HG03442 (cell line): ENCODE data around the gene PSMD7.
"Not testable (repeated sequence)": the region's sequence is repeated elsewhere in the genome, so short reads cannot be mapped to it uniquely, and the experiment has no call there.

Source experiments
- ATAC-seq: cut with Tn5 transposase; IDR thresholded peaks from one replicate; pipeline ENCODE4 v1.9.1; 2021; ENCODE audit warnings: mild to moderate bottlenecking, moderate library complexity; ENCODE audit not compliant: unreplicated experiment

The PSMD7 gene

DNA sequence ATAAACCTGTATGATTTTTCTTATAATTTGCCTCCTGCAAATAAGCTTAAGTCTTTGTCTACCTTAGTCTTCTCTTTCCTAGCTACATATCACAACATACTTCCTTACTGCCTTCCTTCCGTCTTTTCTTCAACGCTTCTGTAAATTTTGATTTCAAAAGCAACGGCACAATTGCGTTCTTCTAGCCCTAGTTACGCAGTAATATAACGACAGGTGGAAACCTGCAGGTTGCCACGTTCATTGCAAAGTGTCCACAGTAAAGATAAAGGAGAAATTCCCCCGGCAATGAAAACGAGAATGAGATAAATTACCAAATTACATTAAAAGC, 546 bp upstream of the PSMD7 start:
- ATAC-seq: peak; percentile 4

- ATAC-seq: peak; percentile 35
These were observed 591 bp downstream of the PSMD7 start for GRCh38 chr16:74297145-74297665.

DNA sequence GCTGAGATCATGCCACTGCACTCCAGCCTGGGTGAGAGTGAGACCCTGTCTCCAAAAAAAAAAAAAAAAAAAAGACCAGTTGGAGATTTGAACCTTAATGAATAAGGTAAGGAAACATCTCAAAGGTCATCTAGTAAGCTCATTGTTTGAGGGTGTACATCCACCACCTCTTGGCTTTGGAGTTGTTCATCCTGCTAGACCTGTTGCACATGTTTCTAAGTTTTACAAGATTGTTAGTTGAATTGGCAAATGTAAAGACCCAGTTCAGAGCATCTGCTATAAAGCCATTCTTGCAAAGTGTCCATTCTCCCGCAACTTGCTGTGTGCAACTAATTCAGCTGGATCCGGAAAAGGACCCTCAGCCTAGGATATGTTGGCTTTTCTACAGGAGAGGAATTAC, 1.5 kb downstream of the PSMD7 start:
- no peak for ATAC-seq

DNA sequence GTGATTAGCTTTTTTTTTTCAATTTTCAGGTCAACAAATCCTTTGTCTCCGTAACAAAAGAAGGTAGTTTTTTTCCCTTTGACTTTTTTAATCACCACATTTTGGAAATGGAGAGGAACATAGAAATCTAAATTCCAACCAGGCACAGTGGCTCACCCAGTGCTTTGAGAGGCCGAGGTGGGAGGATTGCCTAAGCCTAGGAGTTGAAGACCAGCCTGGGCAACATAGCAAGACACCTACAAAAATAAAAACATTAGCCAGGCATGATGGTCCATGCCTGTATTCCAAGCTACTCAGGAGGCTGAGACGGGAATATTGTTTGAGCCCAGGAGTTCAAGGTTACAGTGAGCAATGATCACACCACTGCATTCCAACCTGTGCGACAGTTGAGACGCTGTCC, 5.7 kb downstream of the PSMD7 start:
- ATAC-seq: no peak

- no peak for ATAC-seq
These were observed 7.7 kb downstream of the PSMD7 start for GRCh38 chr16:74304164-74304834.

- ATAC-seq: no peak
These were observed 8.2 kb downstream of the PSMD7 start for GRCh38 chr16:74304835-74305176.

- ATAC-seq: no peak
These were observed 8.7 kb downstream of the PSMD7 start for GRCh38 chr16:74305281-74305680.

GRCh38 chr16:74305978-74306784, 9.6 kb downstream of the PSMD7 start:
- ATAC-seq: no peak

DNA sequence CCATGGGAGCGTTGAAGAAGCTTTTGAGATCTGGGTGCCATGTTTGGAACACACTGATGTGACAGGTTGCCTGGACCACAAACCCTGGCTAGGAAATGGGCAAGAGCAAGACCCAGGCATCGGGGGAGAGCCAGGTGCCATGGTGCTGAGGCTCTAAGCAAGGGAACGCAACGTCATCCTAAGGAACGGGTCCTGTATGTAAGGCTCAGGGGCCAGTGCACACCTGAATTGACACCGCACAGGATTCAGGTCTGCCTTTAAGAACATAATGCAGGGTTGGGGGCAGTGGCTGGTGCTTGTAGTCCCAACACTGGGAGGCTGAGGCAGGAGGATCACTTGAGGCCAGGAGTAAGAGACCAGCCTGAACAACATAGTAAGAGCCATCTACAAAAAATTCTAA, 10.8 kb downstream of the PSMD7 start:
- no peak for ATAC-seq

GRCh38 chr16:74309789-74310781, 13.5 kb downstream of the PSMD7 start:
- no peak for ATAC-seq

- no peak for ATAC-seq
These were observed 18.4 kb downstream of the PSMD7 start for GRCh38 chr16:74315059-74315458.

DNA sequence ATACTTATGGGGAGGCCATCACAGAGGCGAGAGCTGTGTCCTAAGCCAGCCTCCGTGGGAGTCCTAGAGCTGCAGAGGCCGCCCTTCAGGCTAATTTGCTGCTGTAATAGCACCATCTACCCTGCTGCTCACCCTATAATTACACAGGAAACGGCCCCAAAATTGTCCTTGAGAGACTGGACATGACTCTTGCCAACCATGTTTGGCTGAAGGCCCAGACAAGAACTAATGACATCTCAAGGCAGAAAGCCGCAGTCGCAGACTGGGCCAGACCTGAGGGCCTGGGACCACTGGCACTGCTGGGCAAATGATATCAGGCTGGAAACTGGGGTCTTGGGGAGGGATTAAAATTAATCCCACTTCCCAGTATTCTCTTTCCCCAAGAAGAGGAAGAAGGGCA, 24.1 kb downstream of the PSMD7 start:
- ATAC-seq: no peak

- ATAC-seq: no peak
These were observed 24.7 kb downstream of the PSMD7 start for GRCh38 chr16:74321356-74321755.

- no peak for ATAC-seq
These were observed 25.7 kb downstream of the PSMD7 start for GRCh38 chr16:74322301-74322710.

DNA sequence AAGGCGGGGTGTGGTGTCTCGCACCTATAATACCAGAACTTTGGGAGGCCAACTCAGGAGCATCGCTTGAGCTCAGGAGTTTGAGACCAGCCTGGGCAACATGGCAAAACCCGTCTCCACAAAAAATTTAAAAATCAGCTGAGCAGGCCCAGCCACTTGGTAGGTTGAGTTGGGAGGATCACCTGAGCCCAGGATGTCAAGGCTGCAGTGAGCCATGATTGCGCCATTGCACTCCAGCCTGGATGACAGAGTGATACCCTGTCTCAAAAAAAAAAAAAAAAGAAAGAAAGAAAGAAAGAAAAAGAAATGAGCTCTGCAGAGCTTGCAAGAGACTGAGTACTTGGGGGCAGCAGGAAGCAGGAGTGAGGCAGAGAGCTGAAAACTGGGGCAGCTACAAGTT, 28.2 kb downstream of the PSMD7 start:
- not testable (repeated sequence) for ATAC-seq

GRCh38 chr16:74325641-74326040, 29.0 kb downstream of the PSMD7 start:
- ATAC-seq: no peak

- not testable (repeated sequence) for ATAC-seq
These were observed 31.7 kb downstream of the PSMD7 start for GRCh38 chr16:74328346-74328745.

- ATAC-seq: not testable (repeated sequence)
These were observed 35.9 kb downstream of the PSMD7 start for GRCh38 chr16:74332469-74332868.

DNA sequence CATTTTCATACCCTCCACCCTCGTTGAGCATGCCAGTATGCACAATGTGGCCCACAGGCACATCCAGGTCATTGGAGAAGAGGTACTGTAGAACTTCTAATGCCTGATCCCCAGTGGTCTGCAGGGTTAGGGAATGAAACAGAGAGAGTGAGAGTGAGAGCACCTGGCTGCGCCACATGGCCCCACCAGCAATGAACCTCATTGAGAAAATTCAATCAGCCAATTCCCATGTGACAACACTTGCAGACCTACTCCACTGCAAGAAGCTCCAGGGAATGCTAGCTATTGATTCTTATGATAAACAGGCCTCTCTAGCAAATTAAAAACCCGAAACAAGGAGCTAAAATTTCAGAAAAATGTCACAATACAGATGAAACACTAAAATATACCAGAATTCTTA, 40.9 kb downstream of the PSMD7 start:
- ATAC-seq: not testable (repeated sequence)

DNA sequence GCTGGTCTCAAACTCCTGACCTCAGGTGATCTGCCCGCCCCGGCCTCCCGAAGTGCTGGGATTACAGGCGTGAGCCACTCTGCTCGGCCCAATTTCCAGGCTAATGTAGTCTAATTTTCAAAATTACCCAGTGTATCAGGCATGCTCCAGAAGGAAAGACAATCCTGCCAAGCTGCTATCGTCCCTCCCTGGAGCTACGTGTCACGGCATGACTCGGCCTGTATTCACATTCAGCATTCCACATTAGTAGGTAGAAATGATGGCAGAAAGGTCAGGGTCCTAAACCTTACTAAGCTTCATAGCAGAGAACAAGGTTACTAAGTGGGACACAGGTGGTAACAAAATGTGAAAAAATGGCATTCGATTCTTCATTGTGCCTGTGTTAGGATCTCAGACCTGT, 42.6 kb downstream of the PSMD7 start:
- ATAC-seq: not testable (repeated sequence)

DNA sequence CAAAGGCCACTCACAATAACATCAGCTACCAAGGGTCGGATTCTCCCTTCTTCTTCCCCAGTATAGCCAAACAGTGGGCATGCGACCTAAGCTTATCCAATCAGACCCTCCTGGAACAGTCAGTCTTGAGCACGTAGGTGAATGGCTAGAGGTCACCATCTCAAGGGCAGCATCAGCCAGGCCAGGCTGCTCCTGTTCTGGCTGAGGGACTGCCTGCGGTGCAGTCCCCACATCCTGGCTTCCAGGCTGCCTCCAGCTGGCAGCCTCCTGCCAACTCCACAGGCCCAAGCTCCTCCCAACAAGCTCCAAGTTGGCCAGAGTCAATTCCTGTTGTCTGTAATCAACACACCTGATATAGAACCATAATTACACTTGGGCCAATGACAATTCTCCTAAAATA, 56.4 kb downstream of the PSMD7 start:
- not testable (repeated sequence) for ATAC-seq
